Sciatic nerve (tissue), 2 donors: ENCODE measurements around the gene IRF4. TPM values are rescaled to one million over a fixed set of nuclear protein-coding genes. Genes with fewer than 3 reads are reported as not detected.

ENCODE experiments used
- ATAC-seq: fragments of 200-7000 bp; cut with Tn5 transposase; one replicate; pipeline ENCODE4 v1.9.1; 2020; ENCODE audit warnings: mild to moderate bottlenecking, moderate library complexity
- DNase-seq: peaks from one replicate; pipeline ENCODE4 v3.0.0-alpha.2; 2020; ENCODE audit warnings: low spot score
- intact Hi-C: fragments of 100-400 bp; cut with DNase I; formaldehyde crosslinking; loops from one replicate; pipeline ENCODE4 v1.14.2; 2022
- total RNA-seq: library from RNA; stranded (reverse); fragmentation: NEBNext Ultra II Directional; extraction: Animal tissue kit (Norgen Biotek cat#: 25700); gene quantifications from one replicate; pipeline ENCODE4 v1.2.1, GENCODE V29; 2021
- donor health status: DM: no; HTN: no; CAD: no.
- donor health status: DM: no; HTN: no; CAD: no.

Gene IRF4
- total RNA-seq, 1 donor from 2014 or later = 4.7 TPM

DNA sequence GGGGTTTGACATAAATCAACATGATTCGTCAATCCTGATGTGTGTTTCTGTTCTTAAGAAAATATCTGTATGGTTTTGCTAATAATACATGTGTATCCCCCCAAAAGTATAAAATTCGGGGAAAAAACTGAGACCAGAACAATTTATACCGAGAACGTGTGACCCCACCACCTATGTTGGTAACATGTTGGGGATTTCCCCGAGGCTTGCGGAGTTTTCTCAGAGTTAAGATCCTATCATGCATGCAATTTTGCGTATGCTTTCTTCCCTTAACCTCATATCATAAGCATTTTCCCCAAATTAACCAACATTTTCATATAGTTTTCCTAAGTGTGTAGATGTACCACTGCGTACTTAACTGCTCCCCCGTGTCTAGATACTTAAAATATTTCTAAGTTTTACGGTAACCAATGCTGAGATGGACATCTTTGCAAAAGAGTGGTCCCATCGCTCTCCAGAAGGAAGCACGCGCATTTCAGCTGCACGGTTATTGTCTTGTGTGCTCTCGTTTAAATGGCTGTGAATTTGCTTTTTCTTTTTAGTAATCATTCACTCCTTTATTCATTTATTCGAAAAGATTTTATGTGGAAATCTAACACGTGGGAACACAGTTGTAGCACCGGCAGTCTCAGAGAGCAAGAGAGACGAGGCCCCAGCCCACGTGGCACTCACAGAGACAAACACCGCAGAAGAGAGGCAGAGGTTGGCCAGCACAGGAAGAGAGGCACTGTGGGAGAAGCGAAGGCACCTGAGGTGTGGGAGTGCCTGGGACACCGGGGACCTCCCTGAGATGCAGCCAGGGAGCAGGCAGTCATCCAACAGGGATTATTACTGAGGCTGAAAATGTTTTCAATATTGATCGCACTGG, 13.2 kb upstream of the IRF4 start:
- ATAC-seq = no peak
- intact Hi-C loops = no loop called here

DNA sequence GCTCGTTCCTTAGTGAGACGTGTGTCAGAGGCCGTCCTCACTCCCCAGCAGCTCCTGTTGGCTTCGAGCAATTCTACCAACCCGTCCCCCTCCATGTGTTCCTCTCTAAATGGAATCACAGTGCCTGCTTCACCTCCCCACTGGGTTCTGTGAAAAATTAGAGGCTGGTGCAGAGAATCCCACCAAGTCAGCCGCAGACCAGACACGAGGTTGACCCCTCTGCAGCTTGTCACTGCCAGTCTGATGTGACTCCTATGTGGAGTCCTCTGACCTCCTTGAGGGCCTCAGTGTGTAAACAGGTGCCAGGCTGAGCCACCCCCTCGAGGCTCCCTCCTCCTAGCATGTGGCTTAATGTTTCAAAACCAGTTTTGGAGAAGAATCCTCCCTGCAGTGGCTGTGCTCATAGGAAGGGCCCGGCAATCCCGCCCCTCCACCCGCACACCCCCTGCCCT, 12.6 kb upstream of the IRF4 start:
- no peak for ATAC-seq
- DNase-seq = peak; percentile 62
- intact Hi-C loops = no loop called here

More for the DNA sequence above, 13.2 kb upstream of the IRF4 start:
- DNase-seq = peak; percentile 55

DNA sequence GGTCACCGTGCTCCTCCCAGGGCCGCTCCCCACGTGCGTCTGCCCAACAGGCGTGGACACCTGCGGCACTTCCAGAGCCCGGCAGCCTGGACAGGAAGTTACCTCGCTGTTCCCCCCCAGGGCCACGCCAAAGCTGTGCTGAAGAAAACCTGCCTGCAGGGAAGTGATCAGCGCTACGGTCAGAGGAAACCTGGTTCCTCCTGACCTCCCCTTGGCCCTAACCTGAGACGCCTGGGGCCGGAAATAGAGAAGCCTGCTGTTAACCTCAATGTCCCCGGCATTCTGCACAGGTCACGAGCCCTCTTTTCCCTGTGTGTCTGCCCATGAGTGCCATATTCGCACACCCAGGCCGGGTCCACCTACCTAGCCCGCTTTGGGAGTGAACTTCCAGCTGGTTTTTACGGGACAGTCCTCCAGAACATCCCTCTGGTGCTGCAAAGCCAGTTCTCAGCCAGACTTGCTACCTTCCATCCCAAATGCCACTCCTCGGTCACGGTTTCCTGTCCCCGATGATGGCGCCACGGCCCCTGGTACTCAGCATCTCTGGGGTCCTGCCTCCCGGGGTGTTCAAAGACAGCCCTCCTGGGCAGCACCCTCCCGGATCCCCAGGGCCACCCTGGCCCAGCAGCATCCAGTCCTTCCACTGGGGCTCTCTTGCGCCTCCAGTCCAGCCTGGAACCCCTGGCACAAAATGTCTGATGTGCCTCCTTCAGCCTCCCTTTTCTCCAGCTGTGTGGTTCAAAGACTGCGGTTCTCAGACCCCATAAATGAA, 12.0 kb upstream of the IRF4 start:
- DNase-seq (peak; percentile 62), ATAC-seq (peak; percentile 23)
- intact Hi-C loops = no loop called here

DNA sequence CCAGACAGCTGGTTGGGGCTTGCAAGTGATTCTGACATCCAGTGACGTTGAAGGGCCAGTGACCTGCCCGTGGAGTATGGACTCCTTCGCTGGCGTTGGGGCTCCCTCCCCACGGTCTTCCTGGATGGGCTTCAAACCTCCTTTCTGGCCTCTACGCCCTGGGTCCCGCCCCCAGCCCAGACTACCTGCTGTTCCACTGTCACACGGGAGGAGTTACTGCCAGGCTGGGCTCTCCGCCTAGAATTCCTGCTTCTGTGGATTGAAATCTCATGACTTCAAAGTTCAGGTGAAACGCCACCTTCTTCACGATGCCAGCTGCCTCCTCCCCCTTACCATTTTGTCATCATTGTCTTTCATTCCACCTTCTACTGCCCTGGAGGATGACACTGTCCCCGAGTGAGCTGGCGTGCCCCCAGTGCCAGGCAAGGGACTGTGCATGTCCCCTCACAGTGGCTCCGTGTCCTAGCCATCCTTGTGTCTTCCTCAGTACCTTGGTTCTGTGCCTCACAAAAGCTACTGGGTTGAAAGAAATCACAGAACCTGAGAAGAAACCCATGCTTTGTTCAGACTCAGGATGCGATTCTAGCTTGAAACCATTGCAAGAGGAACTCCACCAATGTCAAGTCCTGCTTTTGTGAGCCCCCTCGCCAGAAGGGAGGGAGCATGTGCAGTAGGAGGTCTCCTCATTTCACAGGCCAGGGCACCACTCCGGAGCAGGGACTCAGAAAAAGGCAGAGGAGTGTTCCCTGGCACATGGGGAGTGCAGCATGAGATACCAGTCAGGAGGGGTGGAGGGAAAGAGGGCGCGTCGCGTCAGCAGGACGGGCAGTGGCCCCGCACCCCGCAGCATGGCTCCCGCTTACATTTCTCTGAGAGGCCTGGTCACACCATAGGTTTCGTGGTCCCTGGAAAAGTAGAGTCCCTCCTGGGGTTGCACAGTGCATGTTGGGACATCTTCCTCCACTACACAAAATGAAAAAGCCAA, 11.0 kb upstream of the IRF4 start:
- ATAC-seq = no peak
- peak; percentile 57 for DNase-seq
- intact Hi-C loops = no loop called here

DNA sequence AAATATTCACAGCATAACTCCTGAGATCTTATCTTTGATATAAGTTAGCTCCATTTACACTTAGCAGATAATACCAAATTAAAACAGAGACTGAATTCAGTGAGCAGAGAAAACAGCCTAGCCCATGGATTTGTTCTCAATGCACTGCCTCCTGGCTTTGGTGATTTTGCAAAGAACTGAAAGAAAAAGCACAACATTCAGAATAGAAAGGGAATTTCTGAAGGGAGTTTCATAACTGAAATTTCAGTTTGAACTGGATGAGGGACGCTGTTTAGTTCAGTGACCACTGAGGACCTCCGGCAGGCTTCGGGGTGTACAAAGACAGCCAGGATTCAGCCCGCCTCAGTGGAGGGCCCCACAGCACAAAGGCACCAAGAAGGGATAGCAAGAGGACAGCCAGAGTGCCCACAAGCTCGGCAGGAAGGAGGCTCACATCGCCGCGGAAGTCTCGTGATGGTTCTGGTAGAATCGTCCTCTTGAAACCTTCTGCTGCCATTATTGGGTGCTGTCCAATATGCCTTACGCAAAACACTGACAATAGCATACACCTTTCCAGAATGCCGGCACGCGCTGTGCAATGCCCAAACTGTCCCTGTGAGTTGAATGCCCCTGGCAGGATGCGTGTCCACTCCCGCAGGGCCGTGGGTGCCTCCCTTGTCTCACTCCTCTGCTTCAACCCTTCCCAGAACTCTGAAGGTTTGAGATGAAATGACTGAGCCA, 9.7 kb upstream of the IRF4 start:
- peak; percentile 60 for DNase-seq
- intact Hi-C loops = no loop called here
- no peak for ATAC-seq

DNA sequence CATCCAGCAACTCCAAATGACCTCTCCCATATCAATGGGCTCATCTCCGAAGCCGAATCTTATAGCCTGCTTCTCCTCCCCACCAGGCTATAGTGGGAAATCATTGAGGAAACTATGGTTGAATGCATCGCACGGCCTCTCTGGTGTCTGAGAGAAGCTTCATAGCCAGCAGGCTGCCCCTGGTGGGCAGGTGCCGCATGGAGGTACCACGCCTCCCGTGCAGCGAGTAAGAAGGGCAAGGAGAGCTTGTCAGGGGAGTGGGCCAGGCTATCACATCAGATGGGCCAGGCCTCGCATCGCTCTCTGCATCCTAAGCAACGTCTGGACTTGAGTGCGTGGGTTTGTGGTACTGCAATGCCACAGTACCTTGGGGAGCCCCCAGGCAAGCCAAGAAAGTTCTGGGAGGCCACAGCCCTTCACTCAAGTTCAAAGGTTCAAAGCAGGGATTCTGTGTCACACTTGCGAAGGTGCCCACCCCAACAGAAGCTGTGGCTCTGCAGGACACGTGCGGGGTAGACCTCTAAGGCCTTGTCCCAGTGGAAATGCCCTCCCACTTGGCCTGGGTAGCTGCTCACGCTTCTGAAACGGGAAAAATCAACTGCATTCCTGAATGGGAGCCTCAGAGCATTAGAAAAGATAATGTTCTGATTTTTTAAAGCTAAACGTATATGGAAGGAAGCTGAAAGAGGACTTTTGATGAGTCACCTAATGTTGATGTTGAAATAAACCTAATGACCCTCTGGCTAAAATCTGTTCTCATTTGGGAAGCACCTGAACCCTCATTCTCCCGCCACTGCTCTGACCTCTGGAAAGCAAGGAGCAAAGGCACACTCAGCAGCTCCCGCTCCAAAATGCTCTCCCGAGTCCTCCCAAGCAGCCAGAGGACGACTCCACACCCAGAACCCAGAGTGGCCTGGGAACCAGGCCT, 8.4 kb upstream of the IRF4 start:
- intact Hi-C loops = no loop called here
- ATAC-seq (no peak), DNase-seq (no peak)

DNA sequence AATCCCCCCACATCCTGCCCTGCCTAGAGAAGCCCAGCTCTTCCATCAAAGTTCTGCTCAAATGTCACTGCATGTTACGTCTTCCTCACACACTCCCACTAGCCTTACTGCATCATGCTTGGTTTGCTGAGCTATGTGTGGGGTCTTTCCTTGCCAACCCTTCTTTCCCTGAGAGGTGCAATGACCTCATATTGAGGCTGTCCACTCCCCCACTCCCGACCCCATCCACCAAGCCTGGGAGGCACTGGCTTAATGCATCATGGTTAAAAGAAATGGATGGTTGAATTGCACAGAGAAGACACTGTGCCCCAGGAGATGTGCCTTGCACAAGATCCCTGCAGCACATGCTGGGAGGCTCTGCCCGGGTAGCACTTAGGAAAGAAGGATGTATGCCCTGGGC, 7.7 kb upstream of the IRF4 start:
- intact Hi-C loops = no loop called here
- ATAC-seq (no peak), DNase-seq (no peak)

DNA sequence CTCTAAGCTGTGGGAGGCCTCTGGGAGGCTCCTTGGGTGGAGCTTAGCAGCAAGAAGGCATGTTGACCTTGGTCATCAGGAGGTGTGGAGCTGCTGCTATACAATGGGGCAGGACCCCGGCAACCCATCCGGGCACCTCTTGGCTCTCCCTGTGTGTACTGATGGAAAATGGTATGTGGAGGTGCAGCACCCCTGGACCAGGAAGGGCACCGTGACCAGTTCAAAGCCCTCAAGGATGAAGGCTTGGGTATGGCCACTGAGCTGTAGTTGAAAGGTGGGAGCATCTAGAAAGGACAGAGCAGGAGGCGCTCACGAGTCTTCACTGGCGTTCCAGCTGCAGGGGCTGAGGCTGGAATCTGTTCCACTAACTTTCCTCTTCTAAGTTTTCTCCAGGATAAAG, 6.7 kb upstream of the IRF4 start:
- no peak for DNase-seq
- ATAC-seq = no peak
- intact Hi-C loops = no loop called here

DNA sequence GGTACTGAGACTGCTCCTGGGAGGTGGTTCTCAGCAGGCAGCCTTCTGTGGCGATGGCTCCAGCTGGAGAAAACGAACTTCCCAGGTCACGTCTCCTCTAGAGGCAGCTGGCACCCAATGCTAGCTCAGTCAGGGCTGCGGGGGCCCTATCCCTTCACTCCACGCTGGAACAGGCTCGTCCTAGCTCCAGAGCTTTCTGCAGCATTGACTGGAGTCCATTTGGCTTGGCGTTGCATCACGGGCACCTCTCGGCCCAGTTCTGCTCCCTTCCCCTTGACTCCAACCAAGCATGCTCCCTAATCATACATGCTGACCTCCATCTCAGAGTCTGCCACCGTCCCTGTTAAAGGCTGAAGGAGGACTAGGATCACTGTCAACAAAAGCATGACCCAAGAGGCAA, 5.9 kb upstream of the IRF4 start:
- DNase-seq (no peak), ATAC-seq (no peak)
- intact Hi-C loops = no loop called here

DNA sequence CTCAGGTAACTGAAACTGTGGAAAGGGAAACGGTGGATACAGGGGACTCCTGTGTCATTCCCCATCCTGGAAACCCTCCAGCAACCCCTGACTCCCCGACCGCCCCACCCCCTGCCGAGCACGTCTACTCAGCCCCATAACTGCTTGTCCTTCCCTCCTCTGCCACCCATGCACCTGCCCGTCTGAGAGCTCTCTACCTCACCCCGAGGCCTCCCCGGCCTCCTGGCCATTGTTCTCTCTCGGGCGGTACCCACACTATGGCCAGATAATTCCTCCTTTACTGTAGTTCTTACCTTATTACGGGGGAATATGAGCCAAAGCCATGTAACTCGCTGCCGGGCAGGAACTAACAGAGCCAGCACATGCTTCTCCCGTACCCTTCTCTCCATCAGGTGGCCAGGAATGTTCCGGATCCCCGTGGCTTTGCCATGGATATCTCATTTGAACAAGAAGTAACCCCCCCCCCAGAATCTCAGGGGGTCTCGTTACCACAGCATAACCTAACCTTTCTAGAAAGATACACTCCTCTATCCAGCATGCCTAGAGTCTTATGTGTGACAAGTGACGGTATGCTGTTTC, 4.8 kb upstream of the IRF4 start:
- DNase-seq (no peak), ATAC-seq (no peak)
- intact Hi-C loops = no loop called here

DNA sequence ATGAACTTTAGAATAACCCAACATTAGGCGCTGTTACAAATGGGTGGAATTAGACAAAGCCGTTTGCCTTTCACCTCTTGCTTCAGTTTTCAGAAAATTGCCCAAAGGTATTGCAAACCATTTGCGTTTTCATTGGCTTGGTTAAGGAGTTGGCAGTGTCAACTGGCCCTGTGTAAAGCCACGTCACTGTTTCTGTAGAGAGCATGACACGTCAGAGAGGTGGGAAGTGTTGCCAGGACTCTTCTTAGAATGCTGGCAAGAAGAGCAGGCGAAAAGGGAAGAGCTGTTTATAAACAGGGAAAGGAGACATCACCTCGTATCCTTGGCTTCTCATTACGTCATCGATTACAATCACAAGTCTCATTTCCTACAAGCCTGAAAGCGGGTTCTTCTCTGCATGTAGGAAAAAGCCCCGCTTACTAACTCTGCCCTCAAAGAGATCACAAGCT, 4.2 kb upstream of the IRF4 start:
- intact Hi-C loops = no loop called here
- DNase-seq (no peak), ATAC-seq (peak; percentile 46)

DNA sequence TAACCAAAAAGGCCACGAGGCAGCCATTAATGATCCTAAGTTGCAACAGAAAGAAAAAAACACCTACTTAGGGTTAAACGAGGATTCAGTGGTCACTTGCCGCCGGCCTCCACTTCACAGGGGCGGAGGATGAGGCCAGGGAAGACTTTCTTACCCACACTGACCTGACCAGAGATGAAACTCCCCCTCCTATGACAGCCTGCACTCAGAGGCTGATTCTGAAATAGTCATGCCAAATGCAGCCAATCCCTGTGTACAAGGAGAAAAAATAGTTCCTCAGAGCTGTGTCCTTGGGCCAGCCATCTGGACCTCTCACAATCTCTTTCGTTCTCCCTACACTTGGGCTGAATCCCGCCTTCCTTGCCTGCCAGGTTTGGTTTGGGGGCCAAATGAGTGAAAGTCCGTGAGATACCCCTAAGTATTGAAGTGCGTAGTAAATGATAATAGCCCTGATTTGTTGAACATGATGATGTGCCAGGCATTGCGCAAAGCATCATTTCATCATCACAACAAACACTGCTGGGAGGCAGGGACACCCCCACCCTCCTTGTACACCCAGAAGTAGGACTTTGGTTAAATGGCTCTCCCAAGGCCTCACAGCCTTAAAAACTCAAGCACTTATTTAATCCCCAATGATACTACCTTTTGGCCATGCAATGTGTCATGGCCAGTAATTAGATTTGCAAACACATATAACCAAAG, 3.2 kb upstream of the IRF4 start:
- ATAC-seq (peak; percentile 57), DNase-seq (no peak)
- intact Hi-C loops = no loop called here

DNA sequence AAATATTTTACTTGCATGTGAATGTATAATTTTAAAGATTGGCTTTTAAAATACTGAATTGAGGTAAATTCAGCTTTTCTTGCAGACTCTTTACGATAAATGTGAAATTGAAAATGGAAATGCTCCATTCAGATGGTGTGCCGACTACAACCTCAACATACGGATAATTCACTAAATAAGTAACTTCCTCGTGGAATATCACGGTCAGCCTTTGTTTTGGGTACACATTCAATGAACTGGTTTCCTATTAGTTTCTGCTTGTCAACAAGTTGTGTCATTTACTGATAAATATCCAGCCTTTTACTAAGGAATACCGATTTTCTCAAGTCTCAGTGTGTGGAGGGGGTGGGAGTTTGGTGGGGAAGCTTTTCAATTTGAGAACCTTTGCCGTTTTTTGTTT, 2.4 kb upstream of the IRF4 start:
- intact Hi-C loops = no loop called here
- ATAC-seq (no peak), DNase-seq (no peak)

DNA sequence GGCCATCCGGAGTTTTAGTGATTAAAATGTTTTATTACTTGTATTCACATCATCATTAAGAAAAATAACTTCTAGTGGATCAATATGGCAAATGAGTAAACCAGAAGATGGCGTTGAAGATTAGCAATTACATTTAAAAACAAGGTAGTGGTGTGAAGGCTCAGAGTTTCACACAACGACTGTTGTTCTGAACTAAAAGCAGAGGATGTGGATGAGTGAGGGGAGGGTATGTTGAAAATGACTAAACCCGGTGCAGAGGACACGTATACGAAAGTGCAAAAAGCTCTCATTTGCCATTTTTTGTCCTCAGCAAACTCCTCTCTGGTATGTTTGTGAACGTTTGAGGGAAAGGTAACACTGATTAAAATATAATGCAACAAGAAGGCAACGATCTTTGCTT, 1.9 kb upstream of the IRF4 start:
- DNase-seq (no peak), ATAC-seq (no peak)
- intact Hi-C loops = no loop called here

DNA sequence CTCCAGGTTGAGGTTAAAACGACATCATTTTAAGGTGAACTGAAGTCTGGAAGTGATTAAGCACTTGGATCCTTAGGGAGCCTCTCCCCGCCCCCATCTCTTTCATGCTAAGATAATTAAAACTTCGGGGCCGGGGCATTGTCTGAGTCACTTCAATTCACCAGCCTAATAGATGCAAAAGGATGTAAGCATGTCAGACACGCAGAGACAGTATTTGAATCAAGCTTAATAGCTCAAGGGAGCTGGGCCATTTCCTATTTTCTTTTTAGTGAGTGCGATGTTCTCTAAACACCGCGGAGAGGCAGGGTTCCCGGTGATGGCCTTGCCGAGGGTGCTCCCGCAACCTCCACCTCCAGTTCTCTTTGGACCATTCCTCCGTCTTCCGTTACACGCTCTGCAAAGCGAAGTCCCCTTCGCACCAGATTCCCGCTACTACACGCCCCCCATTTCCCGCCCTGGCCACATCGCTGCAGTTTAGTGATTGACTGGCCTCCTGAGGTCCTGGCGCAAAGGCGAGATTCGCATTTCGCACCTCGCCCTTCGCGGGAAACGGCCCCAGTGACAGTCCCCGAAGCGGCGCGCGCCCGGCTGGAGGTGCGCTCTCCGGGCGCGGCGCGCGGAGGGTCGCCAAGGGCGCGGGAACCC, 516 bp upstream of the IRF4 start:
- DNase-seq (no peak), ATAC-seq (no peak)
- intact Hi-C loops = no loop called here
